H1 (cell line): ENCODE results near the gene METRNL. TPM values are rescaled to one million over a fixed set of nuclear protein-coding genes. Genes with fewer than 3 reads are reported as not detected.

Experiments used
- CTCF ChIA-PET: fragments of 300-600 bp; sonication (Branson Sonifier 250); formaldehyde crosslinking; loops from one replicate; lab custom pipeline; 2021; ENCODE audit not compliant: partially characterized antibody; lab: Charles Lee
- POLR2A ChIA-PET: fragments of 300-600 bp; sonication (Branson Sonifier 250); formaldehyde crosslinking; loops from one replicate; lab custom pipeline; 2021; ENCODE audit warnings: inconsistent platforms; ENCODE audit not compliant: partially characterized antibody; lab: Charles Lee
- DNase-seq, 2 experiments: peaks; one replicate each; pipeline versions ENCODE4 v3.0.0 to v3.0.0-alpha.2; 2010 to 2022; ENCODE audit warnings: low spot score in 2 of 2, low read depth in 1 of 2, mixed read lengths in 1 of 2
- FAIRE-seq: peaks from 2 replicates; lab custom pipeline; 2011; peaks lifted over from hg19 to GRCh38; lab: Jason Lieb, UNC
- H2AFZ ChIP-seq: 2 replicates; pipeline ENCODE4 v1.8.1; 2012; ENCODE audit warnings: low read length, inconsistent platforms
- H2AK5ac ChIP-seq: 2 replicates; pipeline ENCODE4 v1.6.1; 2013; ENCODE audit warnings: low read depth, low read length
- H2BK120ac ChIP-seq: replicated peaks from 2 replicates; pipeline ENCODE3; 2013; ENCODE audit warnings: low read depth, low read length, inconsistent platforms
- H2BK12ac ChIP-seq: 2 replicates; pipeline ENCODE4 v1.6.1; 2013; ENCODE audit warnings: low read depth, low read length
- H2BK15ac ChIP-seq: 2 replicates; pipeline ENCODE4 v1.6.1; 2013; ENCODE audit warnings: low read length
- H2BK20ac ChIP-seq: 2 replicates; pipeline ENCODE4 v1.6.1; 2013; ENCODE audit warnings: low read length
- H2BK5ac ChIP-seq: 2 replicates; pipeline ENCODE4 v1.6.1; 2013; ENCODE audit warnings: low read depth, low read length
- H3K14ac ChIP-seq: 2 replicates; pipeline ENCODE4 v1.6.1; 2013; ENCODE audit warnings: inconsistent platforms; ENCODE audit not compliant: insufficient read length
- H3K18ac ChIP-seq: 2 replicates; pipeline ENCODE4 v1.6.1; 2013; ENCODE audit warnings: low read length; ENCODE audit errors: extremely low read depth
- H3K23ac ChIP-seq: 2 replicates; pipeline ENCODE4 v1.6.1; 2013; ENCODE audit warnings: inconsistent platforms; ENCODE audit not compliant: insufficient read length
- H3K23me2 ChIP-seq: 2 replicates; pipeline ENCODE4 v1.6.1; 2013; ENCODE audit warnings: low read depth, low read length
- H3K27ac ChIP-seq: 2 replicates; pipeline ENCODE4 v1.6.1; 2011; ENCODE audit warnings: low read depth, low read length, inconsistent platforms
- H3K27me3 ChIP-seq, 4 experiments: replicated peaks in 1 of 4; 1 replicate in 1 of 4; 2 replicates in 3 of 4; pipeline versions ENCODE4 v1.6.1 to v1.8.1; 2011 to 2013; ENCODE audit warnings: low read length in 3 of 4, mild to moderate bottlenecking in 3 of 4, inconsistent platforms in 2 of 4, mixed read lengths in 2 of 4, moderate library complexity in 1 of 4; ENCODE audit not compliant: control insufficient read depth in 3 of 4, insufficient read depth in 3 of 4; ENCODE audit errors: extremely low read depth in 1 of 4
- H3K36me3 ChIP-seq, 4 experiments: 2 replicates each; pipeline versions ENCODE4 v1.6.1 to v1.8.1; 2011 to 2013; ENCODE audit warnings: mild to moderate bottlenecking in 4 of 4, low read length in 3 of 4, moderate library complexity in 2 of 4, control low read depth in 1 of 4, inconsistent platforms in 1 of 4; ENCODE audit not compliant: insufficient read depth in 4 of 4, control insufficient read depth in 2 of 4
- H3K4ac ChIP-seq: replicated peaks from 2 replicates; pipeline ENCODE3; 2013; ENCODE audit warnings: low read length, low read depth, mixed read lengths, inconsistent platforms; ENCODE audit not compliant: insufficient read length
- H3K4me1 ChIP-seq, 4 experiments: replicated peaks in 1 of 4; 1 replicate in 1 of 4; 2 replicates in 3 of 4; pipeline versions ENCODE4 v1.6.1 to v1.8.1; 2011 to 2013; ENCODE audit warnings: low read length in 3 of 4, inconsistent platforms in 2 of 4, mixed read lengths in 1 of 4; ENCODE audit not compliant: insufficient read depth in 4 of 4, control insufficient read depth in 3 of 4
- H3K4me2 ChIP-seq, 2 experiments: 2 replicates each; pipeline versions ENCODE4 v1.6.1 to v1.8.1; 2011 to 2013; ENCODE audit warnings: low read depth in 2 of 2, low read length in 2 of 2, control low read depth in 1 of 2, inconsistent platforms in 1 of 2, mild to moderate bottlenecking in 1 of 2; ENCODE audit not compliant: insufficient read depth in 1 of 2
- H3K4me3 ChIP-seq, 4 experiments: fragments of 200-600, 300-600 bp in 1 of 4; sonication (generic), shearing (Covaris generic), sonication (Bioruptor Twin) in 1 of 4; 2 replicates each; pipeline versions ENCODE4 v1.5.1 to v1.8.1; 2011 to 2016; ENCODE audit warnings: low read length in 4 of 4, low read depth in 3 of 4, control low read depth in 2 of 4, inconsistent platforms in 2 of 4, mild to moderate bottlenecking in 2 of 4, mixed read lengths in 1 of 4, moderate library complexity in 1 of 4; ENCODE audit not compliant: insufficient read depth in 2 of 4; ENCODE audit errors: extremely low read depth in 1 of 4
- H3K56ac ChIP-seq: replicated peaks from 2 replicates; pipeline ENCODE3; 2013; ENCODE audit warnings: low read depth, mild to moderate bottlenecking, mixed read lengths, low read length, inconsistent platforms; ENCODE audit not compliant: insufficient read length
- H3K79me1 ChIP-seq: 2 replicates; pipeline ENCODE4 v1.6.1; 2013; ENCODE audit warnings: low read depth, low read length, control low read depth
- H3K79me2 ChIP-seq, 2 experiments: 2 replicates each; pipeline versions ENCODE4 v1.6.1 to v1.8.1; 2012 to 2013; ENCODE audit warnings: low read length in 2 of 2, mild to moderate bottlenecking in 2 of 2, inconsistent platforms in 1 of 2; ENCODE audit not compliant: insufficient read depth in 2 of 2, control insufficient read depth in 1 of 2
- H3K9ac ChIP-seq, 4 experiments: replicated peaks in 1 of 4; 1 replicate in 1 of 4; 2 replicates in 3 of 4; pipeline versions ENCODE4 v1.6.1 to v1.8.1; 2011 to 2013; ENCODE audit warnings: low read depth in 3 of 4, low read length in 3 of 4, control low read depth in 2 of 4, mild to moderate bottlenecking in 2 of 4, moderate library complexity in 2 of 4, inconsistent platforms in 1 of 4; ENCODE audit errors: extremely low read depth in 1 of 4
- H3K9me3 ChIP-seq, 2 experiments: 2 replicates each; pipeline versions ENCODE4 v1.6.1 to v1.8.1; 2012 to 2013; ENCODE audit warnings: mild to moderate bottlenecking in 2 of 2, moderate library complexity in 2 of 2, control low read depth in 1 of 2, inconsistent platforms in 1 of 2, low read depth in 1 of 2, low read length in 1 of 2, mixed read lengths in 1 of 2; ENCODE audit not compliant: insufficient read depth in 2 of 2
- H4K20me1 ChIP-seq, 2 experiments: replicated peaks in 1 of 2; 2 replicates each; pipeline versions ENCODE3 to v1.8.1; 2011 to 2013; ENCODE audit warnings: inconsistent platforms in 2 of 2, low read length in 2 of 2, mild to moderate bottlenecking in 1 of 2; ENCODE audit not compliant: insufficient read depth in 2 of 2, control insufficient read depth in 1 of 2
- H4K5ac ChIP-seq: 2 replicates; pipeline ENCODE4 v1.6.1; 2013; ENCODE audit warnings: low read length, low read depth, mixed read lengths, inconsistent platforms; ENCODE audit not compliant: insufficient read length
- H4K8ac ChIP-seq: 2 replicates; pipeline ENCODE4 v1.8.0; 2013; ENCODE audit warnings: mild to moderate bottlenecking, moderate library complexity, low read length, inconsistent platforms; ENCODE audit not compliant: insufficient read depth; ENCODE audit errors: extremely low read depth
- H4K91ac ChIP-seq: replicated peaks from 2 replicates; pipeline ENCODE3; 2013; ENCODE audit warnings: low read length, mixed read lengths, inconsistent platforms; ENCODE audit not compliant: insufficient read length
- EP300 ChIP-seq, 2 experiments: IDR thresholded peaks; 1 replicate in 1 of 2; 2 replicates in 1 of 2; pipeline ENCODE4 v1.6.1; 2011 to 2012; ENCODE audit warnings: low read depth in 2 of 2, low read length in 2 of 2, mild to moderate bottlenecking in 2 of 2, borderline replicate concordance in 1 of 2, inconsistent platforms in 1 of 2, moderate library complexity in 1 of 2
- NRF1 ChIP-seq: IDR thresholded peaks from 2 replicates; pipeline ENCODE4 v1.6.1; 2011; ENCODE audit warnings: mild to moderate bottlenecking, low read depth, low read length, improper control_type of control experiment
- WGBS, 2 experiments: shearing (Covaris generic) in 1 of 2; methylation state at CpG; one replicate each; pipeline versions ENCODE4 v1.1.6 to v1.1.7; 2013 to 2015; ENCODE audit warnings: low lambda C conversion rate in 2 of 2, mixed read lengths in 2 of 2, inconsistent platforms in 1 of 2, low coverage in 1 of 2, missing lambda C conversion rate in 1 of 2; ENCODE audit not compliant: insufficient replicate concordance in 2 of 2, insufficient coverage in 1 of 2, insufficient read length in 1 of 2; ENCODE audit errors: extremely low coverage in 1 of 2, missing lambda C conversion rate in 1 of 2; 5-methylcytosine and 5-hydroxymethylcytosine counted together
- polyA plus RNA-seq, 7 experiments: library from polyadenylated mRNA; depleted of rRNA in 3 of 7; stranded (reverse) in 5 of 7; unstranded in 2 of 7; fragments of >200 nt in 5 of 7; fragments of 200-250 nt in 2 of 7; gene quantifications; 1 replicate in 5 of 7; 2 replicates in 1 of 7; 4 replicates in 1 of 7; pipeline versions ENCODE4 v1.2.1 to v1.2.3, GENCODE V29; 2011 to 2013; ENCODE audit warnings: missing spikeins in 2 of 7, mixed read lengths in 2 of 7
- total RNA-seq: library from RNA; stranded (reverse); fragmentation: NEBNext Ultra II Directional; extraction: Animal tissue kit (Norgen Biotek cat#: 25700); gene quantifications from 2 replicates; pipeline ENCODE4 v1.2.1, GENCODE V29; 2021
- TF ChIP-seq, protein P1 (sequence below): IDR thresholded peaks from 2 replicates; pipeline ENCODE4 v1.6.1; 2012; ENCODE audit warnings: inconsistent platforms

Gene METRNL
- total and polyA plus RNA-seq, 2 of the 8 experiments (the other 6 are each of a cell fraction or from before 2014, with no cell fraction given): 13.9 to 14.2 TPM

DNA sequence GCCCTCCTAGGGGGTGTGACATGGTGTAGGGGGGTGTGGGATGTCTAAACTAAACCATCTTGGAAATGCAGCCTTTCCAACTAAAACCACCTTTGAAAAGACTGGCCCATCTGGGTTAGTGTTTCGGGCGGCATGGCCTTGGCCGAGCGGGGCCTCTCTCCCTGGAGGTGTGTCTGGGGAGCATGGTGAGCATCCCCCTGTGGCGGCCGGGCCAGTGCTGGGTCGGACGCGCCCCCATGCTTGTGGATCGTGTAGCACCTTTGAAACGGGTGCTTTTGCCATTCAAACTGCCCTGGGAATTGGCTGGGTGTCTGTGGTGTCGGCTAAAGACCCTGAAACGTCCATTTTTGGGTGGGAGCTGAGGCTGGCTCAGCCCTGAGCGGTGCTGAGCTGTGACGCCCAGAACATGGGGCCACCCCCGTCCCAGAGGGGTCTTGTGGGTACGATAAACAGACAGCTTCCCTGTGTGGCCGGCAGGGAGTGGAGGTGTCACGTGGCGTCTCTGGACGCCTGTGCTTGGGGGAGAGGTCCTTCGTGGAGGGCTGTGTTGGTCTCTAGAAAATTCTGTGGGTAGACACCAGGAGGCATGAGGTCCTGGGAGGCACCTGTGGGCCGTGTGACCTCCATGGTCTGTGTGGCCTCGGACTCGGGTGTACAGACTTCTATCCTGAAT is 6.3 kb downstream of the METRNL start:
- no peak overlapping the region for H2BK5ac ChIP-seq
- H3K36me3 ChIP-seq: no peaks in the 10 kb centered on the region
- no peak overlapping the region for H3K4me2 ChIP-seq
- H4K91ac ChIP-seq: no peak overlapping the region
- H2BK12ac ChIP-seq: no peak overlapping the region
- H4K20me1 ChIP-seq: peaks cover 11 to 17% of the 10 kb centered on the region in 2 experiments
- H3K9me3 ChIP-seq: no peaks in the 10 kb centered on the region
- no peak overlapping the region for H2BK20ac ChIP-seq
- peaks cover 0 to 29% of the 10 kb centered on the region in 2 experiments; a peak in 2 of 4 replicates for H3K79me2 ChIP-seq
- no peak overlapping the region for H3K4me3 ChIP-seq
- H3K23me2 ChIP-seq: no peaks in the 10 kb centered on the region; the same call in 1 of the 2 replicates
- H2AK5ac ChIP-seq: no peak overlapping the region
- no peak overlapping the region for H4K5ac ChIP-seq
- H3K4ac ChIP-seq: no peak overlapping the region
- H3K18ac ChIP-seq: no peak overlapping the region
- ChIA-PET CTCF (interaction anchor here (1.0 to 2.2 kb wide), 2 partner anchors 12 to 13 kb away, joined by 3 to 5 read pairs; no protein-coding TSS in a partner anchor), POLR2A (no interaction called here)
- H3K79me1 ChIP-seq: peaks cover 10% of the 10 kb centered on the region; the same call in 1 of the 2 replicates
- no peak overlapping the region for H3K14ac ChIP-seq
- 91% methylated on average over 25 of the region's 25 CpGs; no CpG with 5 or more reads in 1 of the 2 experiments for WGBS, 2 experiments
- FAIRE-seq (no peak), DNase-seq (no peak)
- H3K27me3 ChIP-seq: peaks cover 0 to 19% (median 12%) of the 10 kb centered on the region in 4 experiments; a peak in 5 of 7 replicates
- H2BK120ac ChIP-seq: no peak overlapping the region
- H4K8ac ChIP-seq: no peak overlapping the region
- H3K56ac ChIP-seq: no peak overlapping the region
- peaks cover 7 to 49% (median 22%) of the 10 kb centered on the region in 4 experiments for H3K4me1 ChIP-seq
- H3K27ac ChIP-seq: no peak overlapping the region
- no peak overlapping the region for H3K23ac ChIP-seq
- no peak overlapping the region for H2BK15ac ChIP-seq
- no peak overlapping the region for H3K9ac ChIP-seq
- H2AFZ ChIP-seq: no peak overlapping the region
- no peak for TF ChIP-seq NRF1
- TF ChIP-seq, protein P1, sequence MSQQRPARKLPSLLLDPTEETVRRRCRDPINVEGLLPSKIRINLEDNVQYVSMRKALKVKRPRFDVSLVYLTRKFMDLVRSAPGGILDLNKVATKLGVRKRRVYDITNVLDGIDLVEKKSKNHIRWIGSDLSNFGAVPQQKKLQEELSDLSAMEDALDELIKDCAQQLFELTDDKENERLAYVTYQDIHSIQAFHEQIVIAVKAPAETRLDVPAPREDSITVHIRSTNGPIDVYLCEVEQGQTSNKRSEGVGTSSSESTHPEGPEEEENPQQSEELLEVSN: no peak
- TF ChIP-seq EP300 (IDR thresholded peaks at IDR 0.05; ENCODE audit: borderline replicate concordance in 1 of 2, low read depth in 2 of 2, low read length in 2 of 2): no peak
